Retinal pigment epithelial cell (primary cell): ENCODE results near the gene SLC6A5.

ENCODE experiments used
- DNase-seq: peaks from one replicate; pipeline ENCODE4 v3.0.0-alpha.2; 2010; ENCODE audit warnings: low read depth
- H3K4me3 ChIP-seq: 2 replicates; pipeline ENCODE4 v1.5.1; 2011; ENCODE audit warnings: mild to moderate bottlenecking, low read length, control low read depth, moderate library complexity
- CTCF ChIP-seq: conservative IDR thresholded peaks from 2 replicates; pipeline ENCODE4 v1.5.1; 2011; ENCODE audit warnings: low read depth, low read length, control low read depth, inconsistent platforms

SLC6A5 gene

GRCh38 chr11:20590381-20590780, 9.0 kb upstream of the SLC6A5 start:
- no peak for DNase-seq
- no peak overlapping the region for H3K4me3 ChIP-seq
- TF ChIP-seq CTCF = no peak

DNA sequence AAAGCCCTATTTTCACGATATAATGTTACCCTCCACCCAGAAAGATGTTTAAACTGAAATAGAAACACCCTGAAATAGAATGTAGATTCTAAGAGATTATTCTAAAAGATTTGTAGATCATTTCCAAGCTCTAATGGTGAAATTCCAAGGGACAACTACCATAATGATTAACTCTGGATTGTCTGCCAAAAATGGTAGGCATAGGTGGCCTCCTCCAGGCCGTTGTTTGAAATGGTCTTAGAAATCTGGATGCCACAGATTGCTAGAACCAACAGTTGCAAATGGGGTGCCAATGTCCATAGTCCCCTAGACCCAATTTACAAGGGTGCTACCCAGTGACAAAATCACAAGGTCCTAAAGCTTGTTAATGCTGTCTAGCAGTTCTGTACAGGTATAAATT, 6.7 kb upstream of the SLC6A5 start:
- no peak overlapping the region for H3K4me3 ChIP-seq
- no peak for TF ChIP-seq CTCF
- no peak for DNase-seq

GRCh38 chr11:20594274-20595061, 4.9 kb upstream of the SLC6A5 start:
- DNase-seq = no peak
- no peak overlapping the region for H3K4me3 ChIP-seq
- no peak for TF ChIP-seq CTCF

DNA sequence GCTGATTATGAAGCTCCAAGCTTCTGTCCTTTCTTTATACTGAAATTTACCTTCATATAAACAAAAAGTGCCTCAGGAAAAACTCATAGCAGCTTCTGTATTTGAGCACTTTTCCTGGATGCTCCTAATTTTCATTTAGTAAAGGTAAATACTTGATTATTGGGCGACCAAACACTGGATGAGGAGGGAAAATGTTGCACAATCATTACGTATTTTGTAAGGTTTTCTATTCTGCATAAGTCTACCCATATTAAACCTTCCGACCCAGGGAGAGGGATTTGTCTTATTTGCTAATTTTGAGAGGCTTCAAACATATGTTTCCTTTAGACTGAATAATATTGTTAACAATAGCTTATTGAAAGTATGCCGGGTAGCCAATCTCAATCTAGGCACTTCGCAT, 4.3 kb upstream of the SLC6A5 start:
- DNase-seq = no peak
- TF ChIP-seq CTCF = no peak
- H3K4me3 ChIP-seq = no peak overlapping the region

- H3K4me3 ChIP-seq = no peak overlapping the region
- TF ChIP-seq CTCF = no peak
- no peak for DNase-seq
These were observed 2.9 kb upstream of the SLC6A5 start for GRCh38 chr11:20596205-20597153.

- DNase-seq = no peak
- no peak overlapping the region for H3K4me3 ChIP-seq
- TF ChIP-seq CTCF = no peak
These were observed 2.2 kb upstream of the SLC6A5 start for GRCh38 chr11:20597154-20597679.
